ENCODE data around the gene ARL4D.

Gene ARL4D

GRCh38 chr17:43444223-43445008, 45.6 kb downstream of the ARL4D start:
- Histone ChIP-seq H3K79me2 (ENCODE audit: low read length) (no peaks in the 10 kb centered on the region), H3K27me3 (replicated peaks; ENCODE audit: insufficient read depth, low read length) (peaks cover 3% of the 10 kb centered on the region; the same call in 1 of the 2 replicates), H3K27ac (ENCODE audit: low read length) (no peak overlapping the region), H3K4me2 (ENCODE audit: low read depth, low read length) (no peak overlapping the region), H3K4me1 (ENCODE audit: low read length) (no peaks in the 10 kb centered on the region), H2AFZ (ENCODE audit: low read length) (no peak overlapping the region), H3K9me3 (replicated peaks; ENCODE audit: insufficient read depth, low read length) (no peaks in the 10 kb centered on the region), H3F3A (ENCODE audit: insufficient read depth, low read length) (no peaks in the 10 kb centered on the region), H4K20me1 (ENCODE audit: insufficient read depth, low read length) (no peaks in the 10 kb centered on the region), H3K9ac (ENCODE audit: low read length) (no peak overlapping the region), H3K36me3 (replicated peaks; ENCODE audit: insufficient read depth, low read length) (no peaks in the 10 kb centered on the region), H3K4me3 (ENCODE audit: low read length) (no peak overlapping the region), H3K9me2 (replicated peaks; ENCODE audit: insufficient read depth, low read length) (no peaks in the 10 kb centered on the region)
- no peak for DNase-seq
- TF ChIP-seq EZH2phosphoT487 (IDR thresholded peaks at IDR 0.05; ENCODE audit: low read length) (no peak), CTCF (IDR thresholded peaks at IDR 0.05; ENCODE audit: low read length) (no peak), EZH2 (optimal IDR thresholded peaks at IDR 0.05; ENCODE audit: low read depth, low read length) (no peak)

- Histone ChIP-seq H3K36me3 (replicated peaks; ENCODE audit: insufficient read depth, low read length) (no peaks in the 10 kb centered on the region), H3K4me1 (ENCODE audit: low read length) (no peaks in the 10 kb centered on the region), H3K27ac (ENCODE audit: low read length) (no peak overlapping the region), H4K20me1 (ENCODE audit: insufficient read depth, low read length) (no peaks in the 10 kb centered on the region), H3K79me2 (ENCODE audit: low read length) (no peaks in the 10 kb centered on the region), H3K9me3 (replicated peaks; ENCODE audit: insufficient read depth, low read length) (no peaks in the 10 kb centered on the region), H3K9me2 (replicated peaks; ENCODE audit: insufficient read depth, low read length) (no peaks in the 10 kb centered on the region), H3F3A (ENCODE audit: insufficient read depth, low read length) (no peaks in the 10 kb centered on the region), H3K27me3 (replicated peaks; ENCODE audit: insufficient read depth, low read length) (peaks cover 3% of the 10 kb centered on the region; the same call in 1 of the 2 replicates), H3K4me2 (ENCODE audit: low read depth, low read length) (no peak overlapping the region), H3K4me3 (ENCODE audit: low read length) (no peak overlapping the region), H3K9ac (ENCODE audit: low read length) (no peak overlapping the region), H2AFZ (ENCODE audit: low read length) (no peak overlapping the region)
- DNase-seq: no peak
- TF ChIP-seq EZH2 (optimal IDR thresholded peaks at IDR 0.05; ENCODE audit: low read depth, low read length) (no peak), CTCF (IDR thresholded peaks at IDR 0.05; ENCODE audit: low read length) (no peak), EZH2phosphoT487 (IDR thresholded peaks at IDR 0.05; ENCODE audit: low read length) (no peak)
Observed at GRCh38 chr17:43445009-43445589, 46.3 kb downstream of the ARL4D start.

- DNase-seq: no peak
- H2AFZ ChIP-seq (ENCODE audit: low read length): no peak overlapping the region
- no peaks in the 10 kb centered on the region for H4K20me1 ChIP-seq (ENCODE audit: insufficient read depth, low read length)
- H3K9me2 ChIP-seq (replicated peaks; ENCODE audit: insufficient read depth, low read length): no peaks in the 10 kb centered on the region
- TF ChIP-seq EZH2phosphoT487 (IDR thresholded peaks at IDR 0.05; ENCODE audit: low read length) (no peak), CTCF (IDR thresholded peaks at IDR 0.05; ENCODE audit: low read length) (no peak), EZH2 (optimal IDR thresholded peaks at IDR 0.05; ENCODE audit: low read depth, low read length) (no peak)
- no peak overlapping the region for H3K27ac ChIP-seq (ENCODE audit: low read length)
- peaks cover 3% of the 10 kb centered on the region; the same call in 1 of the 2 replicates for H3K27me3 ChIP-seq (replicated peaks; ENCODE audit: insufficient read depth, low read length)
- H3K4me3 ChIP-seq (ENCODE audit: low read length): no peak overlapping the region
- H3K9me3 ChIP-seq (replicated peaks; ENCODE audit: insufficient read depth, low read length): no peaks in the 10 kb centered on the region
- no peak overlapping the region for H3K9ac ChIP-seq (ENCODE audit: low read length)
- no peaks in the 10 kb centered on the region for H3K4me1 ChIP-seq (ENCODE audit: low read length)
- no peak overlapping the region for H3K4me2 ChIP-seq (ENCODE audit: low read depth, low read length)
- H3F3A ChIP-seq (ENCODE audit: insufficient read depth, low read length): no peaks in the 10 kb centered on the region
- H3K36me3 ChIP-seq (replicated peaks; ENCODE audit: insufficient read depth, low read length): no peaks in the 10 kb centered on the region
- H3K79me2 ChIP-seq (ENCODE audit: low read length): no peaks in the 10 kb centered on the region
Observed at GRCh38 chr17:43446773-43447172, 48.0 kb downstream of the ARL4D start.

Data from MM.1S (cell line).